Activated CD4-positive, CD25-positive, alpha-beta regulatory T cell (primary cell): ENCODE measurements around the gene TNK1.

ENCODE experiments used
- DNase-seq, 4 experiments: peaks; one replicate each; lab custom pipeline; 2025; lab: John Stamatoyannopoulos, UW

TNK1 gene

DNA sequence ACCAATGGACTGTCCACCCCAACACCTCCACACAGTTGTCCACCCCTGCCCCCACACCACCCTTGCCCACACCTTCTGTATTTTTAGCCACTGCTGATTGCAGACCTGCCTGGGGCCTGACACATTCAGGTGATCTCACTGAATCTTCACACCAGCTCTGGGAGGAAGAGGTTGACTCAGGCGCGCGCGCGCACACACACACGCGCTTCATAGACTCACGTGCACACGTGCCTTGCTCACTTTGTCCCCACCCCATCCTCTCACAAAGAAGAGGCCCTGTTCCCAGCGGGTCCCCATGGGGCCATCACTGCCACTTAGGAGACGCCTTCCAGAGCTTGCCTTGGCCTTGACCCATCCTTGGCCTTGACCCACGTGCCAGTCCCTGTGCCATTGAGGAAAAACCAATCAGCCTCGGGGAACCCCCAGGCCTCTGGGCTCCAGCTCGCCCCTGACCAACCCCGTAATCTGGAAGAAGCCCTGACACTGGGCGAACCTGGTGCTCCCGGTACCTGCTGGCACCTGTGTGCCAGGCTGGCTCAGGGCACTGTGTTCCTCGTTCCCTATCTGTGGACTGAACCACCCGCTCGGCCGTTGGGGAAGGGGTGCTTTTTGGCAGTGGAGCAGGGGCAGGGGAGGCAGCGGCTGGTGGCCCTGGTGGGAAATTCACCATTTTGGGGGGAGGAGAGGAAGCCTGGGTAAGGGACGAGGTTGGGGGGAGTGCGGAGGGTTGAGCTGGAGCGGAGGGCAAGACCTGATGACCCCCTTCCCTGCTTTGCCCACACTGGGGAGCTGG lies 29.9 kb downstream of the TNK1 start:
- no peak for DNase-seq

- no peak for DNase-seq
These were observed 30.5 kb downstream of the TNK1 start for GRCh38 chr17:7411427-7411750.

DNA sequence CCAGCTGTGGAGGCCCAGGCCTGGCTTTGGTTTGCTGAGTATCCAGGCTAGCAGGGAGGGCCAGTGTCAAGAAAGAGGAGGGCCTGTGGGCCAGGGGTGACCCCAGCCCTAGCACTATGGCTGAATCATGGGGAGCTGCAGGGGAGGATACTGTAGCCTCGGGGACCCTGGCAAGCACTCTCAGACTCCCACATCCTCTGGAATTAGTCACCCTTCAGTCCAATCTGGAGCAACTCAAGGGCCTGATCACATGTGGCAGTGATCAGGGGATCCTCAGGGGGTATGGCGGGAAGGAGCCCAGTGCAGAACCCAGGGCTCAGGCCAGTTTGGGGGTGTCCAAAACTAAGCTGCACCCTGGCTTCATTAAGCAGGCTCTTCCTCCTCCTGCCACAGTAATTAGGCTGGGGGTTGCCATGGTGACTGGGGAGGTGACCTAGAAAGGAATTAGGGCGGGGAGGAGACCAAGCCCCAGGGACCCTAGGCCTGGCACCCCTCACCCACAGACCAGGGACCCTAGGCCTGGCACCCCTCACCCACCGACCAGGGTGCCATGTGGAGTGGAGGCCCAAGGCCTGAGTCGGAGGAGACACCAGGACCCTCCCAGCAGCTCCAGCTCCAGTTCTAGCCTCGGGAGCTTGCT lies 32.6 kb downstream of the TNK1 start:
- no peak for DNase-seq

GRCh38 chr17:7414837-7415236 lies 33.9 kb downstream of the TNK1 start:
- DNase-seq, result no peak

- no peak for DNase-seq
These were observed 34.9 kb downstream of the TNK1 start for GRCh38 chr17:7415784-7416183.

GRCh38 chr17:7416323-7416722 lies 35.4 kb downstream of the TNK1 start:
- no peak for DNase-seq

DNA sequence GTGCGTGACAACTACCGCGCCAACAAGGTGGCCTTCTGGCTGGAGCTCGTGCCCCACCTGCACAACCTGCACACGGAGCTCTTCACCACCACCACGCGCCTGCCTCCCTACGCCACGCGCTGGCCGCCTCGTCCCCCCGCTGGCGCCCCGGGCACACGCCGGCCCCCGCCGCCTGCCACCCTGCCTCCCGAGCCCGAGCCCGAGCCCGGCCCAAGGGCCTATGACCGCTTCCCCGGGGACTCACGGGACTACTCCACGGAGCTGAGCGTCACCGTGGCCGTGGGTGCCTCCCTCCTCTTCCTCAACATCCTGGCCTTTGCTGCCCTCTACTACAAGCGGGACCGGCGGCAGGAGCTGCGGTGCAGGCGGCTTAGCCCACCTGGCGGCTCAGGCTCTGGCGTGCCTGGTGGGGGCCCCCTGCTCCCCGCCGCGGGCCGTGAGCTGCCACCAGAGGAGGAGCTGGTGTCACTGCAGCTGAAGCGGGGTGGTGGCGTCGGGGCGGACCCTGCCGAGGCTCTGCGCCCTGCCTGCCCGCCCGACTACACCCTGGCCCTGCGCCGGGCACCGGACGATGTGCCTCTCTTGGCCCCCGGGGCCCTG lies 36.3 kb downstream of the TNK1 start:
- DNase-seq, result no peak

GRCh38 chr17:7418472-7419152 lies 37.7 kb downstream of the TNK1 start:
- DNase-seq, result no peak

DNA sequence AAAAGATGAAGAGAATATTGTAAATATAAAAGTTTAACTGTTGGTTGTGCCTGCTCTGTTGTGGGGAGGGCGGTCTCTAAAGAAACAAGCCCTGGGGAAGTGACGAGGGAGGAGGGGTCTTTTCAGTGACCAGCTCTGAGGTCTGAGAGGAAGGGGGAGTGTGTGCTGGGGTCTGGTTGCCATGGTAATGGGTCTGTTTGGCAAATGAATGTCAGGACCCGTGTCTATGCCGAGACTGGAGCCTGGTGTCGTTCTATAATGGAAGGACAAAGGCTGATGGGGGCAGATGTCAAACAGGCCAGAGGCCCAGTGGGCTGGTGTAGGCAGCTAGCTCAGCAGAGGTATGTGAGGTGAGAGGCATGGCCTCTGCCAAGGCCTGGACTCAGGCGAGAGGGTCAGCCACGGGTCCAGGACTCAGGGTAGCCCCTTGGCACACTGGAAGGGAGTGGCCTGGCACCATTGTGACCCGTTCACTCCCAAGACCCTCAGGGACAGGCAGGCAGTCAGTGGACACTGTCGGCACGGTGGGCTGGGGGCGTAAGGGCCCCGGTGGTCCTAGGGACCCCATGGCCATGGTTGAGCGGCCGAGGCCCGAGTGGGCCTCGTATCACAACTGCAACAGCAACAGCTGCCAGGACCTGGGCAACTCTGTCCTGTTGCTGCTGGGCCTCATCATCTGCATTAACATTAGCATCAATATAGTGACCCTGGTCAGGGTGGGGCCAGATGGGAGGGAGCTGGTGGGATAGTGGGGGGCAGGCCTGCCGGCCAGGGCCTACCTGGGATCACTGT lies 39.1 kb downstream of the TNK1 start, which contains the start of gene SPEM1:
SPEM1 (plus strand) TSS at position 506 of the 792 bp plus-strand sequence; CDS start at position 567, 61 bp downstream.
- DNase-seq, result no peak

GRCh38 chr17:7421186-7421585 lies 40.3 kb downstream of the TNK1 start:
- DNase-seq, result no peak

- DNase-seq, result no peak
These were observed 42.8 kb downstream of the TNK1 start for GRCh38 chr17:7423679-7424078.

DNA sequence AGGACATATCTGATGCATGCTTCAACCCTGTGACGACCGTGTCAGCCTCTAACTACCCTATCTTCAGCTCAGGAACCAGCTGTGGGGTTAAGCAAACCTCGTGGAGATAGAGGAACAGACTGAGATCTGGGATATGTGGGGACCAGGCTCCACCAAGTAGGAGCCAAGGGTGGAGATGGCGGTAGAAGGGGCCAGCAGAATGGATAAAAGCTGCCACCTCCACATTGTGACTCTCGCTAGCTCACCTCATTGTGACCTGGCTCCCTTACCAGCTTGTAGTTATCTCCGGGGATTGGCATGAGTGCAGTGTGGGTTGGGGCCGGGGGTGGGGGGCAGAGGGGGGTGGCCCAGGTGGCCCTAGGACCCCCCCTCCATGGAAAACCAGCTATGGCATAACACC lies 44.4 kb downstream of the TNK1 start, which contains the start of gene SPEM2:
SPEM2 (plus strand) TSS at position 301 of the 400 bp plus-strand sequence; CDS start at position 374, 73 bp downstream.
- no peak for DNase-seq

GRCh38 chr17:7425756-7426155 lies 44.9 kb downstream of the TNK1 start:
- DNase-seq, result no peak

DNA sequence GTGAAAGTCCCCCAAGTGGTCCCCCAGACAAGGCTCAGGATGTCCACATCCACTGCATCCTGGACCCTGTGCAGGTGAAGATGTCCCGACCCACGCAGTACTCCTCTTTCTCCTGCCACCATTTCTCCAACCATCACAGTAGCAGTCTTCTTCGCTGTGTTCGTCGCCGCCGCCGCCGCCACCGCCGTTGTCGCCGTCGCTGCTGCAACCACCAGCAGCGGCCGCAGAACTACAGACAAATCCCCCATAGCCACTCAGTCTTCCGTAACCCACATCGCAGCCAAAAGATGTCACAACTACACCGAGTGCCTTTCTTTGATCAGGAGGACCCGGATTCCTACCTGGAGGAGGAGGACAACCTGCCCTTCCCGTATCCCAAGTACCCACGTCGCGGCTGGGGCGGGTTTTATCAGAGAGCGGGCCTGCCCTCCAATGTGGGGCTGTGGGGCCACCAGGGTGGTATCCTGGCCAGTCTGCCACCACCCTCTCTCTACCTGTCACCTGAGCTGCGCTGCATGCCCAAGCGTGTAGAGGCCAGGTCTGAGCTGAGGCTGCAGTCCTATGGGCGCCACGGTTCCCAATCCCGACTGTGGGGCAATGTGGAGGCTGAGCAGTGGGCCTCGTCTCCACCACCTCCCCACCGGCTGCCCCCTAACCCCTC lies 45.4 kb downstream of the TNK1 start:
- no peak for DNase-seq

GRCh38 chr17:7426896-7427489 lies 46.1 kb downstream of the TNK1 start:
- no peak for DNase-seq

- no peak for DNase-seq
These were observed 46.7 kb downstream of the TNK1 start for GRCh38 chr17:7427549-7427948.

GRCh38 chr17:7428557-7428956 lies 47.7 kb downstream of the TNK1 start, which contains the start of gene SPEM3:
Gene SPEM3 (plus strand): TSS chr17:7428857. CDS start chr17:7428903, 46 bp downstream.
- no peak for DNase-seq

- no peak for DNase-seq
These were observed 48.8 kb downstream of the TNK1 start for GRCh38 chr17:7429722-7430121.

GRCh38 chr17:7431231-7431630 lies 50.3 kb downstream of the TNK1 start:
- no peak for DNase-seq

- DNase-seq, result no peak
These were observed 51.4 kb downstream of the TNK1 start for GRCh38 chr17:7432296-7432695.
